Rectal smooth muscle tissue (tissue), 1 donor: ENCODE results near the gene PFKFB4.
"Not testable (repeated sequence)": the region's sequence is repeated elsewhere in the genome, so short reads cannot be mapped to it uniquely, and the experiment has no call there.

ENCODE experiments used
- H3K27ac ChIP-seq: one replicate; pipeline ENCODE4 v1.7.0; 2013; ENCODE audit warnings: low read depth, low read length, inconsistent platforms
- H3K27me3 ChIP-seq: one replicate; pipeline ENCODE4 v1.7.0; 2013; ENCODE audit warnings: low read length; ENCODE audit not compliant: control insufficient read depth, insufficient read depth
- H3K36me3 ChIP-seq: one replicate; pipeline ENCODE4 v1.7.0; 2013; ENCODE audit warnings: low read length; ENCODE audit not compliant: control insufficient read depth, insufficient read depth
- H3K4me1 ChIP-seq: one replicate; pipeline ENCODE4 v1.7.0; 2013; ENCODE audit warnings: low read length; ENCODE audit not compliant: control insufficient read depth, insufficient read depth
- H3K4me3 ChIP-seq: one replicate; pipeline ENCODE4 v1.7.0; 2013; ENCODE audit warnings: low read length
- H3K9ac ChIP-seq: one replicate; pipeline ENCODE4 v1.7.0; 2013; ENCODE audit warnings: low read length

PFKFB4 gene

GRCh38 chr3:48486952-48487351, 69.7 kb downstream of the PFKFB4 start:
- H3K4me3 ChIP-seq = no peak overlapping the region
- H3K27me3 ChIP-seq = no peaks in the 10 kb centered on the region
- no peak overlapping the region for H3K9ac ChIP-seq
- no peak overlapping the region for H3K27ac ChIP-seq
- H3K4me1 ChIP-seq = no peaks in the 10 kb centered on the region
- no peaks in the 10 kb centered on the region for H3K36me3 ChIP-seq

- H3K4me3 ChIP-seq, H3K9ac ChIP-seq, H3K4me1 ChIP-seq, H3K27me3 ChIP-seq, H3K27ac ChIP-seq, H3K36me3 ChIP-seq: not testable (repeated sequence)
Observed at GRCh38 chr3:48482822-48483221, 73.8 kb downstream of the PFKFB4 start.

- H3K27ac ChIP-seq, H3K27me3 ChIP-seq, H3K4me1 ChIP-seq, H3K9ac ChIP-seq, H3K4me3 ChIP-seq, H3K36me3 ChIP-seq: not testable (repeated sequence)
Observed at GRCh38 chr3:48480891-48481290, 75.7 kb downstream of the PFKFB4 start.

- Histone ChIP-seq H3K36me3 (no peaks in the 10 kb centered on the region), H3K4me3 (peak overlapping the region; percentile 35), H3K9ac (no peak overlapping the region), H3K27me3 (no peaks in the 10 kb centered on the region), H3K4me1 (no peaks in the 10 kb centered on the region), H3K27ac (no peak overlapping the region)
Observed at GRCh38 chr3:48478626-48479555, 77.7 kb downstream of the PFKFB4 start.

- H3K9ac ChIP-seq = no peak overlapping the region
- no peaks in the 10 kb centered on the region for H3K27me3 ChIP-seq
- H3K4me1 ChIP-seq = peaks cover 4% of the 10 kb centered on the region
- no peaks in the 10 kb centered on the region for H3K36me3 ChIP-seq
- no peak overlapping the region for H3K4me3 ChIP-seq
- H3K27ac ChIP-seq = no peak overlapping the region
Observed at GRCh38 chr3:48477959-48478520, 78.6 kb downstream of the PFKFB4 start.

GRCh38 chr3:48476426-48477053, 80.1 kb downstream of the PFKFB4 start:
- Histone ChIP-seq H3K9ac (no peak overlapping the region), H3K36me3 (no peaks in the 10 kb centered on the region), H3K27me3 (no peaks in the 10 kb centered on the region), H3K4me3 (no peak overlapping the region), H3K4me1 (peaks cover 4% of the 10 kb centered on the region), H3K27ac (no peak overlapping the region)

GRCh38 chr3:48475188-48475587, 81.4 kb downstream of the PFKFB4 start:
- Histone ChIP-seq H3K4me3 (no peak overlapping the region), H3K27me3 (no peaks in the 10 kb centered on the region), H3K36me3 (no peaks in the 10 kb centered on the region), H3K27ac (no peak overlapping the region), H3K4me1 (peaks cover 5% of the 10 kb centered on the region), H3K9ac (no peak overlapping the region)

GRCh38 chr3:48474619-48475018, 82.0 kb downstream of the PFKFB4 start:
- Histone ChIP-seq H3K27ac (no peak overlapping the region), H3K4me1 (peaks cover 10% of the 10 kb centered on the region), H3K36me3 (no peaks in the 10 kb centered on the region), H3K27me3 (no peaks in the 10 kb centered on the region), H3K9ac (no peak overlapping the region), H3K4me3 (no peak overlapping the region)

- H3K27ac ChIP-seq, H3K4me1 ChIP-seq: not testable (repeated sequence)
Observed at GRCh38 chr3:48474031-48474430, 82.6 kb downstream of the PFKFB4 start.

GRCh38 chr3:48473617-48473952, 83.0 kb downstream of the PFKFB4 start:
- Histone ChIP-seq H3K27me3 (no peaks in the 10 kb centered on the region), H3K27ac (peak overlapping the region; percentile 91), H3K9ac (no peak overlapping the region), H3K4me1 (peaks cover 10% of the 10 kb centered on the region), H3K4me3 (peak overlapping the region; percentile 35), H3K36me3 (peaks cover 9% of the 10 kb centered on the region)

More at GRCh38 chr3:48474031-48474430, 82.6 kb downstream of the PFKFB4 start:
- H3K9ac ChIP-seq, H3K27me3 ChIP-seq, H3K36me3 ChIP-seq, H3K4me3 ChIP-seq: not testable (repeated sequence)

- Histone ChIP-seq H3K36me3 (peaks cover 14% of the 10 kb centered on the region), H3K4me1 (peaks cover 13% of the 10 kb centered on the region)
Observed at GRCh38 chr3:48472923-48473616, 83.5 kb downstream of the PFKFB4 start.

GRCh38 chr3:48472673-48472922, 84.0 kb downstream of the PFKFB4 start:
- Histone ChIP-seq H3K4me1 (peaks cover 15% of the 10 kb centered on the region), H3K4me3 (peak overlapping the region; percentile 75), H3K9ac (peak overlapping the region; percentile 66), H3K27ac (peak overlapping the region; percentile 91), H3K36me3 (peaks cover 18% of the 10 kb centered on the region), H3K27me3 (no peaks in the 10 kb centered on the region)

More at GRCh38 chr3:48472923-48473616, 83.5 kb downstream of the PFKFB4 start:
- Histone ChIP-seq H3K27ac (peak overlapping the region; percentile 91), H3K27me3 (no peaks in the 10 kb centered on the region), H3K9ac (peak overlapping the region; percentile 66), H3K4me3 (peak overlapping the region; percentile 75)
